Upper lobe of right lung (tissue), 1 donor: Measurements from ENCODE around the gene EML1. TPM values are rescaled to one million over a fixed set of nuclear protein-coding genes. Genes with fewer than 3 reads are reported as not detected.

ENCODE experiments used
- ATAC-seq: fragments of 200-7000 bp; cut with Tn5 transposase; one replicate; pipeline ENCODE4 v1.9.1; 2020; ENCODE audit warnings: mild to moderate bottlenecking, moderate library complexity
- DNase-seq: peaks from one replicate; pipeline ENCODE4 v3.0.0-alpha.2; 2020
- H3K27ac ChIP-seq: fragments of 200-600 bp; one replicate; pipeline ENCODE4 v1.8.0; 2022
- H3K27me3 ChIP-seq: fragments of 200-600 bp; one replicate; pipeline ENCODE4 v1.8.0; 2022; ENCODE audit warnings: mild to moderate bottlenecking
- H3K36me3 ChIP-seq: fragments of 200-600 bp; one replicate; pipeline ENCODE4 v1.8.0; 2022
- H3K4me1 ChIP-seq: fragments of 200-600 bp; one replicate; pipeline ENCODE4 v1.8.0; 2022
- H3K4me3 ChIP-seq: fragments of 200-600 bp; one replicate; pipeline ENCODE4 v1.8.0; 2022; ENCODE audit warnings: mild to moderate bottlenecking
- H3K9me3 ChIP-seq: fragments of 200-600 bp; one replicate; pipeline ENCODE4 v1.8.0; 2022
- CTCF ChIP-seq: fragments of 200-600 bp; IDR thresholded peaks from one replicate; pipeline ENCODE4 v1.8.0; 2022; ENCODE audit warnings: antibody characterized with exemption
- intact Hi-C: fragments of 100-400 bp; cut with DNase I; formaldehyde crosslinking; loops from one replicate; pipeline ENCODE4 v1.11.0; 2022
- total RNA-seq: library from RNA; stranded (reverse); fragmentation: NEBNext Ultra II Directional; extraction: Animal tissue kit (Norgen Biotek cat#: 25700); gene quantifications from one replicate; pipeline ENCODE4 v1.2.1, GENCODE V29; 2021
- donor health status: DM: no; HTN: yes; CAD: no; lungs with severe emphysema.

The EML1 gene
- total RNA-seq, 1 donor from 2014 or later, result 42.2 TPM

- Histone ChIP-seq H3K36me3 (no peaks in the 10 kb centered on the region), H3K27ac (no peak overlapping the region), H3K4me3 (no peak overlapping the region), H3K4me1 (no peaks in the 10 kb centered on the region), H3K27me3 (no peaks in the 10 kb centered on the region), H3K9me3 (no peaks in the 10 kb centered on the region)
- ATAC-seq, result no peak
- no peak for DNase-seq
- intact Hi-C loops, result no loop called here
- no peak for TF ChIP-seq CTCF
Measured at GRCh38 chr14:99966037-99966835, 173.0 kb downstream of the EML1 start.

- DNase-seq (no peak), ATAC-seq (no peak)
- intact Hi-C loops, result no loop called here
Measured at GRCh38 chr14:99966912-99967311, 173.7 kb downstream of the EML1 start.

GRCh38 chr14:99968191-99968920, 175.1 kb downstream of the EML1 start:
- intact Hi-C loops, result no loop called here
- H3K4me3 ChIP-seq, result no peak overlapping the region
- no peaks in the 10 kb centered on the region for H3K36me3 ChIP-seq
- no peaks in the 10 kb centered on the region for H3K9me3 ChIP-seq
- no peaks in the 10 kb centered on the region for H3K27me3 ChIP-seq
- no peak overlapping the region for H3K27ac ChIP-seq
- DNase-seq (no peak), ATAC-seq (no peak)
- H3K4me1 ChIP-seq, result no peaks in the 10 kb centered on the region
- no peak for TF ChIP-seq CTCF

More at GRCh38 chr14:99966912-99967311, 173.7 kb downstream of the EML1 start:
- Histone ChIP-seq H3K9me3 (no peaks in the 10 kb centered on the region), H3K4me1 (no peaks in the 10 kb centered on the region), H3K36me3 (no peaks in the 10 kb centered on the region), H3K27me3 (no peaks in the 10 kb centered on the region), H3K27ac (no peak overlapping the region), H3K4me3 (no peak overlapping the region)
- no peak for TF ChIP-seq CTCF

- Histone ChIP-seq H3K36me3 (no peaks in the 10 kb centered on the region), H3K4me3 (no peak overlapping the region), H3K9me3 (no peaks in the 10 kb centered on the region), H3K27ac (no peak overlapping the region), H3K27me3 (no peaks in the 10 kb centered on the region), H3K4me1 (no peaks in the 10 kb centered on the region)
- DNase-seq (no peak), ATAC-seq (no peak)
- no peak for TF ChIP-seq CTCF
- intact Hi-C loops, result no loop called here
Measured at GRCh38 chr14:99968941-99969340, 175.7 kb downstream of the EML1 start.

GRCh38 chr14:99969673-99970322, 176.6 kb downstream of the EML1 start:
- ATAC-seq (no peak), DNase-seq (no peak)
- no peaks in the 10 kb centered on the region for H3K4me1 ChIP-seq
- no peaks in the 10 kb centered on the region for H3K27me3 ChIP-seq
- H3K27ac ChIP-seq, result no peak overlapping the region
- intact Hi-C loops, result no loop called here
- H3K36me3 ChIP-seq, result no peaks in the 10 kb centered on the region
- no peaks in the 10 kb centered on the region for H3K9me3 ChIP-seq
- TF ChIP-seq CTCF, result no peak
- no peak overlapping the region for H3K4me3 ChIP-seq
